HL-60 (cell line): ENCODE results near the gene FAF1.

Source experiments
- POLR2AphosphoS5 ChIP-seq: IDR thresholded peaks from 2 replicates; pipeline ENCODE4 v1.6.1; 2012; ENCODE audit warnings: low read depth
- SPI1 ChIP-seq: IDR thresholded peaks from 2 replicates; pipeline ENCODE4 v1.6.1; 2012; ENCODE audit warnings: low read depth, mild to moderate bottlenecking, borderline replicate concordance
- TF ChIP-seq, protein P1 (sequence below): IDR thresholded peaks from one replicate; pipeline ENCODE4 v1.5.1; 2011; ENCODE audit warnings: low read length, control low read depth, inconsistent platforms; ENCODE audit not compliant: insufficient read depth
- TF ChIP-seq, protein P2 (sequence below): IDR thresholded peaks from 2 replicates; pipeline ENCODE4 v1.6.1; 2012; ENCODE audit warnings: low read depth; ENCODE audit not compliant: insufficient replicate concordance

DNA sequence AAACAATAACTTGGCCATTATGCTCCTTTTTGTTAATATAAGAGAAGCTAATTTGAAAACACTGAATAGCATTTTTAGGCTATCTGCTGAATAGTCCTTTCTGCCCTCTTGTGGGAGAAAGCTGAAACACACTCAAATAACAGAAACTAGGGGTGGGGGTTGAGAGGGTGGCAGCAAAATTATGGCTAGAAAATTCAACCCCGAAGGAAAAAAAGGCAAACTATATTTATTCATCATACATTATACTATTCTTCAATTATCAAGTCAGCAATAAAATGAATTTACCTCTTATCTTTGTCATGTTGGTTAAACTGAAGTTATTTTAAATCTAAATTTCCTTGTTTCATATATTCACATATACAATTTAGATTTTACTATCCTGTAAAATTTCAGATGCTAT, 255.9 kb downstream of the FAF1 start:
- TF ChIP-seq, protein P1, sequence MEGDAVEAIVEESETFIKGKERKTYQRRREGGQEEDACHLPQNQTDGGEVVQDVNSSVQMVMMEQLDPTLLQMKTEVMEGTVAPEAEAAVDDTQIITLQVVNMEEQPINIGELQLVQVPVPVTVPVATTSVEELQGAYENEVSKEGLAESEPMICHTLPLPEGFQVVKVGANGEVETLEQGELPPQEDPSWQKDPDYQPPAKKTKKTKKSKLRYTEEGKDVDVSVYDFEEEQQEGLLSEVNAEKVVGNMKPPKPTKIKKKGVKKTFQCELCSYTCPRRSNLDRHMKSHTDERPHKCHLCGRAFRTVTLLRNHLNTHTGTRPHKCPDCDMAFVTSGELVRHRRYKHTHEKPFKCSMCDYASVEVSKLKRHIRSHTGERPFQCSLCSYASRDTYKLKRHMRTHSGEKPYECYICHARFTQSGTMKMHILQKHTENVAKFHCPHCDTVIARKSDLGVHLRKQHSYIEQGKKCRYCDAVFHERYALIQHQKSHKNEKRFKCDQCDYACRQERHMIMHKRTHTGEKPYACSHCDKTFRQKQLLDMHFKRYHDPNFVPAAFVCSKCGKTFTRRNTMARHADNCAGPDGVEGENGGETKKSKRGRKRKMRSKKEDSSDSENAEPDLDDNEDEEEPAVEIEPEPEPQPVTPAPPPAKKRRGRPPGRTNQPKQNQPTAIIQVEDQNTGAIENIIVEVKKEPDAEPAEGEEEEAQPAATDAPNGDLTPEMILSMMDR = peak; percentile 31
- TF ChIP-seq POLR2AphosphoS5 = no peak
- TF ChIP-seq SPI1 = no peak
- TF ChIP-seq, protein P2, sequence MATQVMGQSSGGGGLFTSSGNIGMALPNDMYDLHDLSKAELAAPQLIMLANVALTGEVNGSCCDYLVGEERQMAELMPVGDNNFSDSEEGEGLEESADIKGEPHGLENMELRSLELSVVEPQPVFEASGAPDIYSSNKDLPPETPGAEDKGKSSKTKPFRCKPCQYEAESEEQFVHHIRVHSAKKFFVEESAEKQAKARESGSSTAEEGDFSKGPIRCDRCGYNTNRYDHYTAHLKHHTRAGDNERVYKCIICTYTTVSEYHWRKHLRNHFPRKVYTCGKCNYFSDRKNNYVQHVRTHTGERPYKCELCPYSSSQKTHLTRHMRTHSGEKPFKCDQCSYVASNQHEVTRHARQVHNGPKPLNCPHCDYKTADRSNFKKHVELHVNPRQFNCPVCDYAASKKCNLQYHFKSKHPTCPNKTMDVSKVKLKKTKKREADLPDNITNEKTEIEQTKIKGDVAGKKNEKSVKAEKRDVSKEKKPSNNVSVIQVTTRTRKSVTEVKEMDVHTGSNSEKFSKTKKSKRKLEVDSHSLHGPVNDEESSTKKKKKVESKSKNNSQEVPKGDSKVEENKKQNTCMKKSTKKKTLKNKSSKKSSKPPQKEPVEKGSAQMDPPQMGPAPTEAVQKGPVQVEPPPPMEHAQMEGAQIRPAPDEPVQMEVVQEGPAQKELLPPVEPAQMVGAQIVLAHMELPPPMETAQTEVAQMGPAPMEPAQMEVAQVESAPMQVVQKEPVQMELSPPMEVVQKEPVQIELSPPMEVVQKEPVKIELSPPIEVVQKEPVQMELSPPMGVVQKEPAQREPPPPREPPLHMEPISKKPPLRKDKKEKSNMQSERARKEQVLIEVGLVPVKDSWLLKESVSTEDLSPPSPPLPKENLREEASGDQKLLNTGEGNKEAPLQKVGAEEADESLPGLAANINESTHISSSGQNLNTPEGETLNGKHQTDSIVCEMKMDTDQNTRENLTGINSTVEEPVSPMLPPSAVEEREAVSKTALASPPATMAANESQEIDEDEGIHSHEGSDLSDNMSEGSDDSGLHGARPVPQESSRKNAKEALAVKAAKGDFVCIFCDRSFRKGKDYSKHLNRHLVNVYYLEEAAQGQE = no peak
